GM23338 (cell line): ENCODE measurements around the gene TENT4A.

Experiments
- CREB1 ChIP-seq: fragments of 250-450 bp; sonication (Bioruptor Pico); IDR thresholded peaks from 2 replicates; pipeline ENCODE4 v1.5.0; 2020; ENCODE audit warnings: low read depth, mild to moderate bottlenecking, moderate library complexity
- CTCF ChIP-seq, 2 experiments: fragments of 200-600 bp in 1 of 2; sonication (generic) in 1 of 2; conservative IDR thresholded peaks; 2 replicates each; pipeline versions ENCODE4 v1.5.1 to v1.6.1; 2016 to 2017; ENCODE audit warnings: antibody characterized with exemption in 2 of 2, low read depth in 2 of 2, mild to moderate bottlenecking in 2 of 2, moderate library complexity in 1 of 2
- ETS1 ChIP-seq: IDR thresholded peaks from 2 replicates; pipeline ENCODE4 v1.6.1; 2016; ENCODE audit warnings: antibody characterized with exemption
- EZH2 ChIP-seq: fragments of 200-600 bp; sonication (generic); IDR thresholded peaks from one replicate; pipeline ENCODE4 v1.8.0; 2017; ENCODE audit warnings: antibody characterized with exemption, mild to moderate bottlenecking, low read depth; ENCODE audit not compliant: unreplicated experiment
- EZH2phosphoT487 ChIP-seq: fragments of 200-600 bp; sonication (generic); IDR thresholded peaks from one replicate; pipeline ENCODE4 v1.8.1; 2018; ENCODE audit warnings: antibody characterized with exemption; ENCODE audit not compliant: unreplicated experiment
- JUNB ChIP-seq: IDR thresholded peaks from one replicate; pipeline ENCODE4 v1.6.1; 2016; ENCODE audit warnings: antibody characterized with exemption; ENCODE audit not compliant: unreplicated experiment
- NANOG ChIP-seq: IDR thresholded peaks from 2 replicates; pipeline ENCODE4 v1.6.1; 2016; ENCODE audit warnings: antibody characterized with exemption, borderline replicate concordance
- POLR2AphosphoS5 ChIP-seq: IDR thresholded peaks from 2 replicates; pipeline ENCODE4 v1.6.1; 2016; ENCODE audit warnings: antibody characterized with exemption, low read depth
- REST ChIP-seq: IDR thresholded peaks from one replicate; pipeline ENCODE4 v1.6.1; 2018; ENCODE audit warnings: antibody characterized with exemption; ENCODE audit not compliant: unreplicated experiment
- STAT1 ChIP-seq: IDR thresholded peaks from one replicate; pipeline ENCODE4 v1.6.1; 2016; ENCODE audit warnings: antibody characterized with exemption; ENCODE audit not compliant: unreplicated experiment
- ZNF331 ChIP-seq: fragments of 250-450 bp; sonication (Bioruptor Pico); IDR thresholded peaks from 2 replicates; pipeline ENCODE4 v1.5.0; 2020; ENCODE audit warnings: low read depth, mild to moderate bottlenecking, moderate library complexity

- TF ChIP-seq CTCF (conservative IDR thresholded peaks at IDR 0.05; ENCODE audit: low read depth in 2 of 2) (no peak), CREB1 (CRISPR knock-in tag) (no peak), ETS1 (no peak), EZH2phosphoT487 (no peak), EZH2 (no peak), JUNB (no peak), POLR2AphosphoS5 (no peak), REST (no peak), ZNF331 (no peak), STAT1 (no peak), NANOG (no peak)
Measured at GRCh38 chr5:6681682-6682081, 31.6 kb upstream of the TENT4A start.
